Stimulated activated CD4-positive, alpha-beta T cell treated with anti-CD3 and anti-CD28 coated beads, Interleukin-4, amount 100 ng/mL, for 4 hours (primary cell): ENCODE data around the gene SLC38A9.

Source experiments
- DNase-seq, 2 experiments: peaks; one replicate each; pipeline ENCODE4 v3.0.0-alpha.2; 2020

SLC38A9 gene

GRCh38 chr5:55645304-55645703 lies 66.8 kb downstream of the SLC38A9 start:
- no peak for DNase-seq

GRCh38 chr5:55638455-55638854 lies 73.7 kb downstream of the SLC38A9 start:
- DNase-seq: no peak

GRCh38 chr5:55638051-55638450 lies 74.1 kb downstream of the SLC38A9 start:
- DNase-seq: no peak

GRCh38 chr5:55636683-55637082 lies 75.4 kb downstream of the SLC38A9 start:
- no peak for DNase-seq

DNA sequence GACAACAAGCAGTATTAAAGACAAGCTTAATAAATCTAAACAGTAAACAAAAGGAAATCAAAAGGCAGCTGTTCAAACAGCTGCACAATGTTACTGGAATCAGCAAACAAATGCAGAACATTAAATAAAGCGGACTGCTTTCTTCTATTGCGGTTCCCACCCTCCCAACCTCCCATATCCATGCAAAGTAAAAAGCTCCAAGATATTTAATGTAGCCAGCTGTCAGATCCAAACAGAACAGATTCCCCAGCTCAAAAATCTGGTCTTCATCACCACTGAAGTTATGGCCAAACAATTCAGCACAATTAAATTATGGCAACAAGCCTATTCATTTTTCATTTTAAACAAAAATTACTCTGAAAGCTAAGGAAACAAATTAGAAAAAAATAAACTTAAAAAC lies 75.9 kb downstream of the SLC38A9 start:
- no peak for DNase-seq

DNA sequence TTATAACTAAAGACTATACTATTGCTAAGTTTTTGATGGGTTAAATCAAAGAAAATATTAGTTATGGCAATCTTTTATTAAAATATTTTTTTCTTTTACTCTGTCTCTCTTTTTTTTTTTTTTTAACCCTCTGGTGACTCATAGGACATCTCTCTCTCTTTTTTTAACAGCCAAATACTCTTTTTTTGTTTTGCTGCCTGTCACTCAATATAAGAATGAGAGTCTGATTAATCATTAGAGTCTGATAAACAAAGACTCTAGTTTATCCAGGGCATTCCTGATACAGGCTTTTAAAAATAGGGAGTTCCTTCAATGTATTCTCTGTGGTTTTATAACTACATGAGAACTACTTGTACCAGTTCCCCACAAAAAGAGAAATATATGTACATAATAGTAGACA lies 77.3 kb downstream of the SLC38A9 start:
- no peak for DNase-seq

DNA sequence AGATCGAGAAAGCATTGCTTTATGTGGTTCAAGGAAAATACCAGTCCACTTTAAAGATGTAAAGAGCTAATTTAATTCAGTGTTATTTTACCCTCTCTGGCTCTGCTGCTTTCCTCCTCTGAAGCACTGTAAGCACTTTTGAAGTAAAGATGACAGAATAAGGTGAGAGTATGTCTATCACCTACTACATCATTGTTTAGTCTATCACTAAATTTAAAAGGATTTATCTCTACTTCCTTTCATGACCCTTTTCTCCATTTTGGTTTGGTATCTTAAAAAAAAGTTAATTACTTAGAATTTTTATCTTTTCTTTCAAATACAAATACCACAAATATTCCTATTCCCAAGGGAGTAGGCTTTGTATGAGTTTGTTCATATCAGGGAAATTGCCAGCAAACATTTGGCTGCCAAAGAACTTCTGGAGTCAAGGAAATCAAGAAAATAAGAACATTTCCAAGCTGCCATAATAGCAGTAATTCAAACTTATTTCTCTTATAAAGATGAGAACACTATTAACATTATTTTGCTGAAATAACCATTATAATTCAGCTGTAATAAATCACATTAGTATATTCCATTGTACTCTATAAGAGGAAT lies 77.8 kb downstream of the SLC38A9 start:
- no peak for DNase-seq

DNA sequence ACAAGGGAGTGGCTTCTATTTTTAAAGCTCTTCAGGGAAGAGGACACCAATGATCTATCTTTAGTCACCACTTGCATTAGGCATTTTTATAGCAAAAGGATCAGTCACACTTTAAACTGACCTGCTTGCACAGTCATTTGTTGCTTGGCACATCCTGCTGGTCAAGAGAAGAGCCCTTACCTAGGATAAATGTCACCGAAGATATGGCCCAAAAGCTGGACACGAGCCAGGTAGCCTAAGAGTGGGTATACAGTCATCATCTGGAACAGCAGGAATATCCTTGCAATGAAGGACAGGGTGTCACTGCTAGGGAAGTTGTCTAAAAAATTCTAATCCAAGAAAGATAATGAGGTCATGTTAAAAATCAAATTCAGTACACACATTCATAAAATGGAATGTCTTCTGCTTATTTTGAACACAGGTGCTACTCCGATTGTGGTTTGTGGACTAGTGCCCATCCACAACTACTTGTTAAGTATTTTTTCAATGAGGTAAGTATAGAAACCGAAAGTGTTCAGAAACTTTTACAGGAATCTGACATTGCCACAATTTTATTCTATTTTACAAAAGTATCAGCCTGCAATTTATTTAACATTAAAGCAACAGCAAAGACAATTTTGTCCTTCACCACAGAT lies 78.4 kb downstream of the SLC38A9 start:
- DNase-seq: no peak

GRCh38 chr5:55629815-55630214 lies 82.3 kb downstream of the SLC38A9 start:
- DNase-seq: no peak

- DNase-seq: no peak
These were observed 85.3 kb downstream of the SLC38A9 start for GRCh38 chr5:55626790-55627189.

DNA sequence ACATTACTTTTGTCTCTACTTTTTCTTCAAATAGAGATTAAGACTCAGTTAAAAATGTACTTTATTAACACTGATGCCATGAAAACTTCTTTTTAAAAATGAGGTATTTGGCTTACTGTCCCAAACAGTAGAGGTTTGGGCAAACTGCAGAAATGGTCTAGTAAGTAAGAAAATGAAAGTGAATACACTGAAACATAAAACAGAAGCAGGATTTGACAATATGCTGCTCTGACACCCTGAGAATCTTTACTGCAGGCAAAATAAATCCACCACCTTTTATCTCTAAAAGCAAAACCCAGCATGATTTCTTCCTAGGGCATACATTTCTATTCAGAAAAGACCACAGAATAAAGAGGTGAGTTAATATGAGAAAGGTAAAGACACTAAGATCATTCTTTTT lies 86.2 kb downstream of the SLC38A9 start:
- no peak for DNase-seq

- DNase-seq: no peak
These were observed 86.6 kb downstream of the SLC38A9 start for GRCh38 chr5:55625589-55625909.

DNA sequence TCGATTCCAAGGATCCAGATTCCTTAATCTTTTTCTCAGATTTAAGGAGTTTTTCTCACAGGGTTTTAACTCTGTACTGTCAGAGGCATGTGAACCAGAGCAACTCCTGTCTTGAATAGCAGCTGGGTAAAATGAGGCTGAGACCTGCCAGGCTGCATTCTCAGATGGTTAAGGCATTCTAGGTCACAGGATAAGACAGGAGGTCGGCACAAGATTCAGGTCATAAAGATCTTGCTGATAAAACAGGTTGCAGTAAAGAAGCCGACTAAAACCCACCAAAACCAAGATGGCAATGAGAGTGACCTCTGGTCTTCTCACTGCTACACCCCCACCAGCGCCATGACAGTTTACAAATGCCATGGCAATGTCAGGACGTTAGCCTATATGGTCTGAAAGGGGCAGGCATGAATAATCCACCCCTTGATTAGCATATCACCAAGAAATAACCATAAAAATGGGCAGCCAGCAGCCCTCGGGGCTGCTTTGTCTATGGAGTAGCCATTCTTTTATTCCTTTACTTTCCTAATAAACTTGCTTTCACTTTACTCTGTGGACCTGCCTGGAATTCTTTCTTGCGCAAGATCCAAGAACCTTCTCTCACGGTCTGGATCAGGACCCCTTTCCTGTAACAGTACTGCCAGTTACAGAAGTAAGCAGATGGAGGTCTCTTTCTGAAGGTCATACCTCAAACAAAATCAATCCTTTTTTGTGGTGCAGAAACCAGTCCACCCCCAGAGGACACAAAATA lies 87.1 kb downstream of the SLC38A9 start:
- DNase-seq: no peak

- no peak for DNase-seq
These were observed 88.3 kb downstream of the SLC38A9 start for GRCh38 chr5:55623789-55624188.

DNA sequence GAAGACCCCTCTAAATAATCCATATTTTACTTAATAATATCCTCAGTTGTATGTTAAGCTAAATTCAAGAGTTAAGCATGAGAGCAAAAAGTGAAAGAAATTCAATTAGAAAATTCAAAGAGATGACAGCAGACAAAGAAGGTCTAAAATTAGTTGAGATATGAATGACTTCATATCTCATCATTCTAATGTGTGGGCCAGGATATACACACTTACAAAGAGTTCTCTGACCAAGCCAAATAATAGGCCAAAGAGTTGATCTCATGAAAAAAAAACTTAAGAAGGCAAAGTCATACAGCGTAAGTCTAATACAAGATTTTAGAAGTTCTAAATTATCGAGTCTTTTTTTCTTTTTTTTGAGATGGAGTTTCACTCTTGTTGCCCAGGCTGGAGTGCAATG lies 89.7 kb downstream of the SLC38A9 start:
- no peak for DNase-seq

GRCh38 chr5:55621229-55621628 lies 90.9 kb downstream of the SLC38A9 start:
- DNase-seq: no peak

DNA sequence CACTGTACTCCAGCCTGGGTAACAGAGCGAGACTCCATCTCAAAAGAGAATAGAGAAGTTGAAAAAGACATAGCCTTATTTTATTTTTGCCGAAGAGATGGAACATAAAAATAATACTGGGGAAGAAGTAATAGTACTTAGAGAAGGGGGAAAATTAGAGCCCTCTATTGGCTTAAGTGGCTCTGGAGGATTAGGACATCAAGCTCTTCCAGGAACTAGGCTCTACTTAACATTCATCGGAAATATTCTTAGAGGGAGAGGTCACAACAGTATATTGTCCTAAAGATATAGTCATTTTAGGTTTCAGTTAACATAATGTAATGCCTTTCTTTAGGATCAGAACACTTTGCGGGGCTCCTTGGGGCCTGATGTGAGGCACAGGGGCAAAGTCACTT lies 91.4 kb downstream of the SLC38A9 start:
- DNase-seq: no peak

DNA sequence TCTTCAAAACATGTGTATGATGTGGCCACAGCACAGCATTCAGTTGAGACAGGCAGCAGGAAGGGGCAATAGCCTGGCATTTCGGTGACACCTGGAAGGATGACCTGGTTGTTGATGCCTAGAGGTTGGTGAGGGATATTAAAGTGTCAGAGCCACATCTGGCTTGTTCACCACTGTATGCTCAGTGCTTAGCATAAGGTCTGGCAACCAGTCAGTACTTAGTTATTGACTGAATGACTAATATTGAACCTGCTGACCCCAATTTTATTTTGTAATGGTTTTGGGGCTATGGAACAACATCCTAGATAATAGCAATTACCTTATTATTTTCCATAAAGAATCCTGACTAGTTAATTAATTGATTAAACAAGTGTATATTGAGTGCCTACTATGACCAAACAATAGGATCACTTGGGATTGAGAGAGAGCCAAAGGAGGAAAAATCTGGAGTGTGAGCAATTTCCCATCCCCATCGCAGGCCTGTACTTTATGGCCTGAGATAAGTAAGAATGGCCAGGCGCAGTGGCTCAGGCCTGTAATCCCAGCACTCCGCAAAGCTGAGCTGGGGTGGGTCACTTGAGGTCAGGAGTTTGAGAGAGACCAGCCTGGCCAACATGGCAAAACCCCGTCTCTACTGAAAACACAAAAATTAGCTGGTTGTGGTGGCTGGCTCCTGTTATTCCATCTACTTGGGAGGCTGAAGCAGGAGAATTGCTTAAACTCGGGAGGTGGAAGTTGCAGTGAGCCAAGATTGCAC lies 91.9 kb downstream of the SLC38A9 start:
- DNase-seq: no peak

DNA sequence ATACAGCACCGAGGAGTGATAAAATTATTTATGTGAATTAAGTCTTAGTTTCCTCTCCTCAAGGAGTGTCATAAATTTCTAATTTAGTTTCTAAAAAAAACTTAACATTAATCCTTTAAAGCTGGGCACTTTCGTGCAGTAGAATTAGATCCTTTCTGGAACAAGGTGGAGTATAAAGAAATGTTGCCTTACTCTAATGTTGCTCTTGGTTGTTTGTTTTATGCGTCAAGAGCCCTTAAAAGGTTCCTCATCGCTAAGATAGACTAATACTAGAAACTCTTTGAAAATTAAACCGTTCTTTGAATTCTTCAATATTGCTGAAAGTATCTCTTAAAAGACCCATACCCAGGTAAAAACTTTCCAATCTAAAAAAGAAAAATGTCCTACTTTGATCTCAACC lies 93.8 kb downstream of the SLC38A9 start:
- no peak for DNase-seq

- DNase-seq: no peak
These were observed 98.8 kb downstream of the SLC38A9 start for GRCh38 chr5:55613112-55613868.

GRCh38 chr5:55610542-55610941 lies 101.6 kb downstream of the SLC38A9 start:
- no peak for DNase-seq

- no peak for DNase-seq
These were observed 102.7 kb downstream of the SLC38A9 start for GRCh38 chr5:55609413-55609812.
